ENCODE data around the gene C1QTNF3.
A peak's percentile ranks its signal among the peaks of the same experiment; 100 is the strongest.
"Not testable (repeated sequence)": the region's sequence is repeated elsewhere in the genome, so short reads cannot be mapped to it uniquely, and the experiment has no call there.

C1QTNF3 gene

DNA sequence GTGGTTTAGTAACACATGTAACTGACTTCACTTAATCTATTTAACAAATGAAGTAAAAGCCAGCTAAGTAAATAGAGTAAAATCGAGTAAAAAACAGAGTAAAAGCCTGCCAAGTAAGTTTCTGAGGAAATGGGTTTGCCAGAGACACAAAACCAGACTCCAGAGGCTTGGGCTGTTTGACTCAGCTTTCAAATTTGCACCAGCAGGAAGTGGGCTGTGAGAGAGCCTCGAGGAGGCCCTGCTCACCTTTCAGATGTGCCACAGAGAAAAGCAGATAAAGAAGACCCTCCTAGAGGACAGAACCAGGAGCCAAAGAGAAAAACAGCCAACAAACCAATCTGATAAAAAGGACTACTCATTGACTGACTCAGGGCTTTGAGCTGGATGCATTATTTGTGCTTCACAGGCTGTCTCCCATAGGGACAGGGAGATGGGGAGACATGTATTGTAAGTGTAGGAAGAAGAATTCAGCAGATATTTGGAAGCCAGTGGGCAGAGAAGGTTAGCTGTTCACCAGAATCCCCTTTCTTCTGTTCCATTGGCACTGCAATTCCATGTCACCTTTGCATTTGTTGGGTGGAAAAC, 20.8 kb downstream of the C1QTNF3 start:
- DNase-seq (ENCODE audit: low spot score), result no peak

DNA sequence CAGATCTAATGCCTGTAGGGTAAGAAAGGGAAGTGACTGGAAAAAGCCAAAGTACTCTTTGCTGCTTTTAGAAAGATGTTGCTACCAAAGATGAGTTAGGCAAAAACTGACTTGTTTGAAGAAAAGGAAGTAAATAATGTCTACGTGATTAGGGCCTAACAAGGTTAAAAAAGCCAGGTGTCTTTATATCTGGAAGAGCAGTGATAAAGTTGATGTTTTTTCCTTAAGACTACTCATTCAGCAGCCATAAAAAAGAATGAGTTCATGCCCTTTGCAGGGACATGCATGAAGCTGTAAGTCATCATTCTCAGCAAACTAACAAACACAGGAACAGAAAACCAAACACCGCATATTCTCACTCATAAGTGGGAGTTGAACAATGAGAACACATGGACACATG, 21.7 kb downstream of the C1QTNF3 start:
- DNase-seq (ENCODE audit: low spot score), result no peak

DNA sequence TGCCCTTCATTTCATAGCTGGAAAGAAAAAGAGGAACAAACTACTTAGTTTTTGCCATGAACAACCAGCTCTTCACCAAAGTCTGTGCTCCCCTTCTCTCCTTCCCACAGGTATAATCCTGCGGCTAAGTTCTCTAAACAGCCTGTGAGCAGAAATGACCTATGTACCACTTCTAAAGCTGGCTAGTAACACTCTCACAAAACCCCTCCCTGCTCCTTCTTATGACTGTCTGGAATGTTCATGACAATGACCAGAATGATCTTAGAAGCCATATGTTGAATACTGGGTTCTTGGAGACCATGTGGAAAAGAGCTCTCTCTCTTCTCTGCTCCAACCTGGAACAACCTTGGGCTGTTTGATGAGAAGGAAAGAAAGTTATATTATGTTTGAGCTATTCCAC, 22.3 kb downstream of the C1QTNF3 start:
- DNase-seq (ENCODE audit: low spot score), result no peak

DNA sequence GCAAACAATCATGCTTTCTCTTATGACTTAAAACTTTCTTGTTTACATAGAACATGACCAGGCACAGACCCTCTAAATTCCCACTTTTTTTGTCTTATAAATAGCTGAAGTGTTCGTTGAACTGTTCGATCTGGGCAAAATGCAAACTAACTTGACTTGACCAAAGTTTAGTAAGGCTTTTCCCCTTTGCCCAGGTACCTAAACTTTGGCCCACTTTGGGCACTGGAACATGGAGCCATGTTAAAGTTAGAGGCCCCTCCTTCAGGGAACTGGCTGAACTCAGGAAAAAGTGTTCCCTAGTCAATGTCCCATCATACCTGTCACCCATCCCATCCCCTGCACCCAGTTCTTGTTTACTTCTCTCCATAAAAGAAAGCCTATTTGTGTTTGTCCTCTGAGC, 25.8 kb downstream of the C1QTNF3 start:
- no peak for DNase-seq (ENCODE audit: low spot score)

DNA sequence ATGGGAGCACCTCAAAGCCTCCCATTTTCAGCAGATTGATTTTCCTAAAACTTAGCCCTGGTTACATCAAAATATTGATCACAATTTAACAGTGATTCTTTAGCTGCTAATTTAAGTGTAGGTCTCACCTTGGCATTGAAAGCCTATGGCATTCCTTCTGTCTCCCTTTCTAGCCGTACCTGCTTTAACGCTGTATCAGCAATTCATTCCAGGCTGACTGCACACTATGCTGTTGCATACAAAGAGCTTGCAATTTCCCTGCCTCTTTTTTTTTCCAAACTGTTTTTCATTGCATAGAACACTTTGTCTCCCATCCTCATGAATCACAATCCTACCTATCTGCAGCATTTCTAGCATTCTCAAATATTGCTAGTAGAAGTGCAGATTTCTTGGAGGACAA, 26.3 kb downstream of the C1QTNF3 start:
- no peak for DNase-seq (ENCODE audit: low spot score)

DNA sequence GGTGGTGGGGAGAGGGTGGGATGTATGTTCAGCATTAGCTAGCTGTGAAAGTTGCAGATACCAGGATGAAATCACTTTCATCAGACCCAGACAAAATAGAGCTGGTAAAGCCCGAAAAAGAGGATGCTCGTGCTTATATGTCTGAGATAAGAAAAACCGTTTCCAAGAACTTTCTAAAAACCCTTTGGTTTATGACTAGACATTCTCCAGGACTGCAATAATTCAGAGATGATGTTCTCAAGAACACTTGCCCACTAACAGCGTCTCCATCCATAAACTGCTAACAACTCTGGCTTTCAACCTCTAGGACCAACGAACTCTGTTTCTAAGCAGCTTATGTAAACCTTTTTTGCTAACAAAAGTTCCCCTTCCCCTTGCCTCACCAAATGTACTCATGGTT, 26.8 kb downstream of the C1QTNF3 start:
- DNase-seq (ENCODE audit: low spot score), result no peak

DNA sequence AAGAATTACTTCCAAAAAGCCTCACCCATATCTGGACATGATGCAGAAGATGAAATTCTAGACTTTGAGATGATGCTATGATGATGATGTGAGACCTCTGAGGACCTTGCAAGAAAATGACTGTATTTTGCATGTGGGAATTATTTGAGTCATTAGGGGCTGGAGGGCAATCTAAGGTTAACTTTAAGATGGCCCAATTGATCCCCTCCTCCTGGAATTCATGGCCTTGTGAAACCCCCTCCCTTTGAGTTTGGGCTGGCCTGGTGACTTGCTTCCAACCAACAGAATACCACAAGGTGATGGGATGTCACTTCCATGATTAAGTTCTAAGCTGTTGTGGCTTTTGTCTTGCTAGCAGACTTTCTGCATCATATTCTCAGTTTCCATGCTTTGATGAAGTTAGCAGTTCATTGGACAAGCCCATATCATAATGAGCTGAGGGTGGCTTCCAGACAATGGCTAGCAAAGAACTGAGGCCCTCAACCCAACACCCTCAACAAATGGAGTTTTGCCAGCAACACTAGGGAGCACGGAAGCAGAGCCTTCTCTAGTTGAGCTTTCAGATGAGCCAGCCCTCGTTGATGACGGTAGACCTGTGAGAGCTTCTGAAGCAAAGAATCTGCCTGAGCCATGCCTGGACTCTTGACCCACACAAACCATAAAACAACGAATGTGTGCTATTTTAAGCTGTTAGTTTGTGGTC, 27.7 kb downstream of the C1QTNF3 start:
- DNase-seq (ENCODE audit: low spot score), result no peak

DNA sequence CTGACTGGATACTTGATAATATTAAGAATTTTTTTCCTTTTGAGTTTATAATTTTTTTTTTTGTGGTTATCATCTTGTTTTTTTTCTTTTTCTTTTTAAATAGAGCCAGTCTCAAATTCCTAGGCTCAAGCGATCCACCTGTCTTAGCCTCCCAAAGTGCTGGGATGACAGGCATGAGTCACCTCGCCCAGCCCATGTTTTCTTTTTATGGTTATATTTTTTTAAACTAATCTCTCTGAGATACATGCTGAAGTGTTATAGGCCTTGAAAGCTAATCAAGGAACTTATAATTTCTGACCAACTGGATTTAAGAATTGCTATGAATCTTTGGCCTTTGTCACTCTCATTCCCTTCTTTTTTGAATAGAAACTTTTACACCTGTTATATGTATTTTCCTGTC, 28.4 kb downstream of the C1QTNF3 start:
- no peak for DNase-seq (ENCODE audit: low spot score)

DNA sequence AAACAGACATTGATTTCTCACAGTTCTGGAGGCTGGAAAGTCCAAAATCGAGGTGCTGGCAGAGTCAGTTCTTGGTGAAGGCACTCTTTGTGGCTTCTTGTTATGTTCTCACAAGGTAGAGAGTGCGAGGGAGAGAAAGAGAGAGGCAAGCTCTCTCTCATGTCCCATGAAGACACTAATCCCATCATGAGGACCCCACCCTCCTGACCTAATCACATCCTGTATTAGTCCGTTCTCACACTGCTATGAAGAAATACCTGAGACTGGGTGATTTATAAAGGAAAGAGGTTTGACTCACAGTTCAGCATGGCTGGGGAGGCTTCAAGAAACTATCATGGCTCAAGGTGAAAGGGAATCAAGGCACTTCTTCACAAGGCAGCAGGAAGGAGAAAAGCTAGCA, 29.5 kb downstream of the C1QTNF3 start:
- no peak for DNase-seq (ENCODE audit: low spot score)

DNA sequence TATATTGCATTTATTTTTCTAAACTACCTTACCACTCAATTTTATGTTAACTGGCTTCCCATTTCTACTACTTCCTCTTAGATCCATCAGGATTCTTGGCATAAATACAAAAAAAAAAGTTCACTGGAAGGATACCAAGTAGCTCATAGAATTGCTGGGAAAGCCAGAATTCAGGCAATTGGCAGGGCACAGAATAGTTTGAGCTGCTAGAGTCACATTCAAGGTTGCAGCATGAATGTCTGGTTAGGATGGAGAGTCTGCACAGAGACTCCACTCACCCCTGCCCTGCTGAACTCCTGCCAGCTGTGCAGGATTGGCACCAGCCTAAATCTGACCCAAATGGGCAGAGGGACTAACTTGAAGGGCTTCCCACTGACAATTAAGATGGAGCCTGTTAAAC, 30.2 kb downstream of the C1QTNF3 start:
- no peak for DNase-seq (ENCODE audit: low spot score)

DNA sequence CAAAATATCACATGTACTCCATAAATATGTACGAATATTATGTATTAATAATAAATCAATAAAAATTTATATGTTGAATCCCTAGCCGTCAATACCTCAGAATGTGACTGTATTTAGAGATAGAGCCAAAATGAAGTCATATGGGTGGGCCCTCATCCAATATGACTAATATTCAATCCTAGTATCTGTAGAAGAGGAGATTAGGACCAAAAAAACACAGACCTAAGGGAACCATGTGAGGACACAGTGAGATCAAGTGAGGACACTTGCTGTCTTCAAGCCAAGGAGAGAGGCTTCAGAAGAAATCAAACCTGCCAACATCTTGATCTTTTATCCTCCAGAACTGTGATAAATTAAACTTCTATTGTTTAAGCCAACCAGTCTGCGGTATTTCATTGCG, 31.5 kb downstream of the C1QTNF3 start:
- DNase-seq (ENCODE audit: low spot score), result no peak

DNA sequence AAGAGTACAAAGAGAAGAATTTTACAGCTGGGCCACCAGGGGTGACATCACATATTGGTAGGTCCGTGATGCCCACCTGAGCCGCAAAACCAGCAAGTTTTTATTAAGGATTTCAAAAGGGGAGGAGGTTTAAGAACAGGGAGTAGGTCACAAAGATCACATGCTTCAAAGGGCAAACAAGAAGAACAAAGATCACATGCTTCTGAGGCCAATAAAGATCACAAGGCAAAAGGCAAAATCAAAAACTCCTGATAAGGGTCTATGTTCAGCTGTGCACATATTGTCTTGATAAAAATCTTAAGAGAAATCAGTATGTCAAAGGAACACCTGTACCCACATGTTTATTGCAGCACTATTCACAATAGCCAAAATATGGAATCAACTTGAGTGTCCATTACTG, 32.9 kb downstream of the C1QTNF3 start:
- DNase-seq (ENCODE audit: low spot score), result not testable (repeated sequence)

DNA sequence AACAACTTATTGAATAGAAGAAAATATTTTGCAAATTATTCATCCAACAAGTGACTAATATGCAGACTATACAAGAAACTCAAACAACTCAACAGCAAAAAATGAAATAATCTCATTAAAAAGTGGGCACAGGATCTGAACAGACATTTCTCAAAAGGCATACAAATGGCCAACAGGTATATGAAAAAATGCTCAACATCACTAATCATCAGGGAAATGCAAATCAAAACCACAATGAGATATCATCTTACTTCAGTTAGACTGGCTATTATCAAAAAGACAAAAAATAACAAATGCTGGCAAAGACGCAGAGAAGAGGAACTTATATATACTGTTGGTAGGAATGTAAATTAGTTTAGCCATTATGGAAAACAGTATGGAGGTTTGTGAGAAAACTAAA, 33.4 kb downstream of the C1QTNF3 start:
- DNase-seq (ENCODE audit: low spot score), result no peak

DNA sequence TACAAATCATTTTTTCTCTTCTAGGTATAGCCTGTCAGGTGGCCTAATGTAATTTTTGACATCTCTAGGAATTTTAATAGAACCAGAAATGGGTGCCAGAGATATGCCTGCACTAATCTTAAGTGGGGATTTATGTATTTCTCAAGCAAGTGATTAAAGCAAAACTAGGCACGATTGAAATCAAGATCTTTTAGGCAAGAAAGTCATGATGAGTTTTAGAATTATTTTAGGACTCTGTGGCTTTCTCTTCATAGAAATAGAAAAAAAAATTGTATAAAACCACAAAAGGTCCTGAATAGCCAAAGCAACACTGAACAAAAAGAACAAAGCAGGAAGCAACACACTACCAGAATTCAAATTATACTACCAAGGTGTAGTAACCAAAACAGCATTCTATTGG, 34.2 kb downstream of the C1QTNF3 start:
- no peak for DNase-seq (ENCODE audit: low spot score)

DNA sequence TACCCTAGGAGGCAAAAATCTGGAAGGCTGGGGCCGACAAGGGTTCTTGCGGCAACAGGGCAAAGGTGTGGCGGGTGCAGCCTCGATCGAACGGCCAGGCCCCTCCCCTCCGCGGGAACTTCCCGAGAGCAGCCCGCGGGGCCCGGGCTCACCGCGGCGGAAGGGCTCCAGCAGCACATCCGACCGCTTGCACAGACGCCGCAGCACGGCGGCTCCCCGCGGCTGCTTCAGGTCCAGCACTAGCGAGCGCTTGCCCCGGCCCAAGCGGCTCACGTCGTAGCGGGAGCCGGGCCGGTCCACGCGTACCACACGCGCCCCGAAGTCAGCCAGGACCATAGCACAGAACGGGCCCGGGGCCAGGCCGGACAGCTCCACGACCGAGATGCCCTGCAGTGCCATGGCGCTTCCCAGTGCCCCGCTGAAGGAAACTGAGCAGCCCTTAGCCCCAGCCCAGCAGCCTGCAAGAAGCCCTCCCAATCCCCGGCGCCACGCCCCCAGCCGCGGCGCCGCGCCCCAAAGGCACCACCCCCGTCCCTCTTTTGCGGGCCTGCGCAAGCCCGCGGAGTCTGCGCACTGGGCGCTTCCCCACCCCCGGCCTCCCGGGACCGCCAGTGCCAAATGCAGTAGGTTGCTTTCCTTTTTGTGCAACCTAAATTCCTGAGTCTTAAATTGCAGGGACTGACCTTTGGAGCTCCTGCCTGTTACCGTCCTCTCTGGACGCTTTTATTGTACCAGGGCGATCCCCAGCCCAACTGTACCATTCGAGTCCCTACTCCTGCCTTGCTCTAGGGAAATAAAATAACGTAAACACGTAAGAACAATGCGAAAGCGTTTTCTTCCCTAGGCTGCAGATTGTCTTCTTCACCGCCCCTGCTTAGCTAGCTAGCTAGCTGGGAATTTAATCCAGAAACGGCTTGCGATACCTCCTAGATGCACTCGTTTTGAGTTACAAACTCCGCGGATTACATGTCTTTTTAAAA, 35.1 kb downstream of the C1QTNF3 start, which contains the start of gene AMACR:
Gene AMACR (minus strand): TSS at position 430 of the 980 bp plus-strand sequence. CDS start 31 bp downstream, at position 399.
- peak; percentile 38 for DNase-seq (ENCODE audit: low spot score)

DNA sequence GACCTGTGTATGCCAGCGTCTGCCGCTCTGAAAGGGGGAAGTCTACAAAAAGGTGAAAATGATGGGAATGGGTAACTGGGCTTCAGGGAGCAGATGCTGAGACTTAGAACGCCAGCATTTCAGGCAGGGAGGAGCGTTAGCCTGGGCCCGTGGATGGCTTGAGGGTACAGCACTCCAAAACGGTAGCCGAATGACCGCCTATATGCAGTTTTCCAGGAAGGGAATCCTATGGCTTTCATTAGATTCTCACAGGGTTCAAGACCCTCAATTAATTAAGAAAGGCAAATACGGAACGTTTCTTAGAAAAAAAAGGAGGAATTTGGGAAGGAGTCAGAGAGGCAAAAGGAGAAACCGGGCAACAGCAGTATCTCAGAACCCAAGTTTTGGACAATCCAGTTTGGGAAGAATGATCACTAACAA, 35.8 kb downstream of the C1QTNF3 start:
- no peak for DNase-seq (ENCODE audit: low spot score)

DNA sequence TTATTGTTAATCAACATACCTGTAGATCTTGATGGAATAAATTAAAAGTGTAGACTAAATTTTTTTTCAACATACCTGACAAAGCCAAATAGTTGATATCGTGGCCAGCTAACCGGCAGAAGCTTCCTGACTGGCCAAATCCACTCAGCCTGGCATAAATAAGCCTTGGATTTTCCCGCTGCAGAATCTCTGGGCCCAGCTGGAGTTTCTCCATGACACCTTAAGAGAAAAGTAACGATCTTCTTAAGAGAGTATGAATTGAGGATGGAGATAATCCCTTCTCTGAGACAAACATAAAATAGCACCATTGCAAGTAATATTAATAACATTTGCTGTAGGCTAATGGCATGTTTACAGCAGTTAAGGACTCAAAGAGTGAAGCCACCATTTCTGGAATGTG, 37.3 kb downstream of the C1QTNF3 start:
- DNase-seq (ENCODE audit: low spot score), result no peak

DNA sequence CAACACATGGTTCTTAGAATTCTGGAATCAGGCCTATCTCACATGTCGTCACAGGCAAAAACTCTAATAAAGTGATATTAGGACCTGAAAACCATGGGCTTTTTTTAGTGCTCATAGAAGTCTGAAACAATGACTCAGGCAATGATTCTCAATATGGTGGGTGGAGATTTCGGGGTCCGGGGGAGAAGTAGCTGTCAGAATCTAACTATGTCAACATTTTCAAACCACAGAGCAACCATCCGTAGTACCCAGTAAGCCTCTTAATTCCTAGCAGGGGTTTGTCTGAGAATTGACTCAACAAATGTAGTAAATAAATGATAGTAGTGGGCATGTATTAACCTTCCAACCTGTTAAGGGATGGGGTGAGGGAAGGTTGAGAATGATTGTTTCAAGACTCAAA, 37.8 kb downstream of the C1QTNF3 start:
- DNase-seq (ENCODE audit: low spot score), result no peak

DNA sequence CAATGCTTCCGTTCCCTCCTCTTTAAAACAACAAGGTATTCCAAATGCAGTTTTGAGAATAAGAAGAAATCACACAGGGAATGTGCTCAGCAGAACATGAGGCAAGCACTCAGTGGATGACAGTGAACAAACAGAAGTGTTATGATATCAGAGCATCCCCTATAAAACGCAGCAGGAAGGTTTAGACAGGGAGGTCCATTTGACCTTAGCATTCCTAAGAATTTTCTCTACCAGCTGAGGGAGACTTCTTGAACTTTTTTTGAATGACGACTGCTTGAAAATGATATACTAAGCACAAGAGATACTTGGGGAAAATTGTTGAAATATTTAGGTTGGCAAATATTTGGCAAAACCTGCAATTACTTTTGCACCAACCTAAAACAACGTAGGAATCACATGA, 39.1 kb downstream of the C1QTNF3 start:
- DNase-seq (ENCODE audit: low spot score), result no peak

DNA sequence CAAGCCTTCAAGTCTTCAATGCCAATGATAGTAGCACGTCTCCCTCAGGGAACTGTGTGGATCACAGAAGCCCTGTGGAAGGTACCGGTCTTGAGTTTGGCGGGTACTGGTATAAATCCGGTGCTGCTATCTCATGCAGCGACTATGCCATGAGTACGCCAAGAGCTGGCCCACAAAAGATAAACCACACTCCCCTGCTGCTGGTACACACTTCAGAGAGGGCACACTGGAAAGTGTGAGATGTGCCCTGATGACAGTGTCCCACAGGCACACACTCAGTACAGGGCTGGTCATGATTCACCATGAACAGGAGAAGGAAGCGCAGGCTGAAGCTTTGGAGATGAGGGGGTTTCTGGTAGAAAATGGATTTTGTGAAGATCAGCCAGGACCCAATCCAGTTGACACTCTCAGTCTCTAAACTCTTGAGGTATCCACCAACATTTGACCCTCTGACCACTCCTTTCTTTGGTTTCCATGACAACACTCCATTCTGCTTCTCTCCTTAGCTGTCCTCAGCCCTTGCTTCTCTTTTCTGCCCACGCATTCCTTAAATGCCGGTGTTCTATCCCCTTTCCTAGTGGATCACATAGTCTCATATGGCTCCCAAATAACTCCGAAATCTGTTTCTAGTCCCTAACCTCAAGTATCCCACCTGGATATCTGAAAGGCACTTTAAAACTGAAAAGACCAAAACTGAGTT, 40.2 kb downstream of the C1QTNF3 start:
- no peak for DNase-seq (ENCODE audit: low spot score)

DNA sequence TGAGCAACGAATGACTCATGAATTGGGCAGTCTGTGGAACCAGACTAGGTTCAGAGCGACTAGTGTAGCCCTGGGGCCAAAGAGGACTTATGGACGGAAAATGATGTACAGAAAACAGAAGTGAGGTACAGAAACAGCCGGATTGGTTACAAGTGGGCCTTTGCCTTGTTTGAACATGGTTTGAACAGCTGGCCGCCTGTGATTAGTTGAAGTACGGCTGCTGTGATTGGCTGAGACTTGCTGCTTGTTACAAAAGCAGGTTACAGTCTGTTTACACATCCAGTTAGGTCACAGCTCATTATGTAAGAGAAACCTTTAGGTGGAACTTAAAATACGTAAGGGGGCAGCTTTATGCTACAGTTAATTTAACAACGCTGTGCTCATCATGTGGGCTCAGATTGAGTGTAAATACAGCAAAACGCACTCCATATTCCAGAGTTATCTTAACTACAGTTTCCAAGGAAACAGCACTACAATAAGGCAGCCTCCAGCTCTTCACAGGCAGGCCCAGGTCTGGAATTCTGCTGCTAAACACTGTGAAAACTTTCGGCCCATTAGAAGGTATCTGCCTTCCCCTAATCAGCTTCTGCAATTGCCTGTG, 41.7 kb downstream of the C1QTNF3 start:
- no peak for DNase-seq (ENCODE audit: low spot score)

DNA sequence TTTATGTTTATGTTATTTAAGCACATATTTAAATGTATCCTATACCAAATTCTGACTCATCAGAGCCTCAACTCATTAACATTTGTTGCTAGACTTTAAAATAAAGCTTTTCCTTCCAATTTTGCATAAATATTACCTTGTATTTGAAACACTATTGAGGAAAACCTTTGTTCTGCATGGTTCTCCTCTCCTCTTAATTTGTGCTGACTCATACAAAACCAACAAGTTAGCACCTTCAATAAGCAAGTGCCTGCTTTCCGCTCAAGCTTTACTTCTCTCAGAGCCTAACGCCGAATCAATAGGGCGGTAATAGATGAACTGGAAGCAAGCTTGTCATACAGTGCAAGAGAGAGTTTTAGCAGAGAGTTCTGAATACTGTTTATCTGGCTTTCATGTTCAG, 43.0 kb downstream of the C1QTNF3 start:
- DNase-seq (ENCODE audit: low spot score), result no peak
